OCI-LY3 (cell line): ENCODE measurements around the gene RANBP9.

Experiments used
- CTCF ChIP-seq: fragments of 200-600, 300-600 bp; sonication (generic); IDR thresholded peaks from 2 replicates; pipeline ENCODE4 v1.5.1; 2014; ENCODE audit warnings: antibody characterized with exemption, low read length, low read depth
- EZH2phosphoT487 ChIP-seq: fragments of 200-600 bp; shearing (Covaris generic); IDR thresholded peaks from 2 replicates; pipeline ENCODE4 v1.6.1; 2018; ENCODE audit warnings: antibody characterized with exemption, mixed run types, low read depth

GRCh38 chr6:13680448-13680968, 31.1 kb downstream of the RANBP9 start:
- TF ChIP-seq CTCF (no peak), EZH2phosphoT487 (no peak)
